PC-9 (cell line): Measurements from ENCODE around the gene SPINK13. TPM values are rescaled to one million over a fixed set of nuclear protein-coding genes. Genes with fewer than 3 reads are reported as not detected.
A peak's percentile ranks its signal among the peaks of the same experiment; 100 is the strongest.
"Not testable (repeated sequence)": the region's sequence is repeated elsewhere in the genome, so short reads cannot be mapped to it uniquely, and the experiment has no call there.

Experiments
- BruUV-seq: library from RNA; stranded (reverse); fragments of 400-500 nt; replicated peaks from 2 replicates; lab custom pipeline; 2021; lab: Mats Ljungman, UMichigan
- CTCF ChIA-PET: fragments of 300-600 bp; sonication (Branson Sonifier 250); formaldehyde crosslinking; loops from one replicate; lab custom pipeline; 2022; ENCODE audit warnings: antibody characterized with exemption; lab: Charles Lee
- POLR2A ChIA-PET: fragments of 300-600 bp; sonication (Branson Sonifier 250); formaldehyde crosslinking; loops from one replicate; lab custom pipeline; 2022; ENCODE audit warnings: antibody characterized with exemption; ENCODE audit not compliant: unreplicated experiment; lab: Charles Lee
- DNase-seq, 2 experiments: peaks; one replicate each; pipeline versions ENCODE4 v3.0.0 to v3.0.0-alpha.2; 2015 to 2022; ENCODE audit warnings: mixed read lengths in 1 of 2
- H2AFZ ChIP-seq: fragments of 200-600 bp; sonication (generic); 2 replicates; pipeline ENCODE4 v1.8.1; 2017; ENCODE audit warnings: antibody characterized with exemption
- H3F3A ChIP-seq: fragments of 200-600 bp; sonication (generic); 2 replicates; pipeline ENCODE4 v1.8.1; 2017; ENCODE audit warnings: antibody characterized with exemption, mild to moderate bottlenecking, low read depth; ENCODE audit not compliant: insufficient read depth
- H3K27ac ChIP-seq: fragments of 200-600 bp; sonication (generic); 2 replicates; pipeline ENCODE4 v1.6.1; 2016; ENCODE audit warnings: mixed run types
- H3K27me3 ChIP-seq: fragments of 200-600 bp; sonication (generic); 2 replicates; pipeline ENCODE4 v1.6.1; 2016; ENCODE audit warnings: low read depth, mixed run types; ENCODE audit not compliant: insufficient read depth
- H3K36me3 ChIP-seq: fragments of 200-600 bp; sonication (generic); 2 replicates; pipeline ENCODE4 v1.6.1; 2016; ENCODE audit warnings: low read depth, mixed run types
- H3K4me1 ChIP-seq: fragments of 200-600 bp; sonication (generic); replicated peaks from 2 replicates; pipeline ENCODE4 v1.6.1; 2016; ENCODE audit warnings: mixed run types; ENCODE audit not compliant: insufficient read depth
- H3K4me2 ChIP-seq: fragments of 200-600 bp; sonication (generic); 2 replicates; pipeline ENCODE4 v1.6.1; 2017; ENCODE audit warnings: mixed run types
- H3K4me3 ChIP-seq: fragments of 200-600 bp; sonication (generic); 2 replicates; pipeline ENCODE4 v1.6.1; 2016; ENCODE audit warnings: mixed run types
- H3K79me2 ChIP-seq: fragments of 200-600 bp; sonication (generic); 2 replicates; pipeline ENCODE4 v1.6.1; 2017; ENCODE audit warnings: low read depth, mixed run types
- H3K9me2 ChIP-seq: fragments of 200-600 bp; sonication (generic); 2 replicates; pipeline ENCODE4 v1.8.1; 2017; ENCODE audit warnings: mild to moderate bottlenecking; ENCODE audit not compliant: insufficient read depth
- H3K9me3 ChIP-seq: fragments of 200-600 bp; sonication (generic); 2 replicates; pipeline ENCODE4 v1.8.1; 2016; ENCODE audit warnings: low read depth; ENCODE audit not compliant: insufficient read depth
- H4K20me1 ChIP-seq: fragments of 200-600 bp; sonication (generic); 2 replicates; pipeline ENCODE4 v1.8.1; 2017; ENCODE audit not compliant: insufficient read depth
- CTCF ChIP-seq: fragments of 200-600 bp; sonication (generic); conservative IDR thresholded peaks from 2 replicates; pipeline ENCODE4 v1.6.1; 2017; ENCODE audit warnings: mixed run types, antibody characterized with exemption, mild to moderate bottlenecking, moderate library complexity
- EZH2 ChIP-seq: fragments of 200-600 bp; sonication (generic); IDR thresholded peaks from 2 replicates; pipeline ENCODE4 v1.8.0; 2017; ENCODE audit warnings: antibody characterized with exemption, low read depth
- intact Hi-C: fragments of 100-400 bp; cut with micrococcal nuclease; formaldehyde crosslinking; loops from one replicate; pipeline ENCODE4 v1.10.0; 2022; ENCODE audit not compliant: unreplicated experiment
- total RNA-seq: library from RNA; stranded (reverse); gene quantifications from 2 replicates; pipeline ENCODE4 v1.2.3, GENCODE V29; 2021

SPINK13 gene
- total RNA-seq, 1 experiment from 2014 or later, result not detected

GRCh38 chr5:148267962-148268361, 632 bp upstream of the SPINK13 start:
- no peak for DNase-seq
- CTCF ChIA-PET, result interaction anchor here (0.6 kb wide), 1 partner anchor 315 kb away, joined by 3 read pairs; no protein-coding TSS in a partner anchor

GRCh38 chr5:148275129-148275528, 6.5 kb downstream of the SPINK13 start:
- CTCF ChIA-PET, H2AFZ ChIP-seq, H3K36me3 ChIP-seq, H3K4me3 ChIP-seq, DNase-seq, intact Hi-C loops, H3K9me3 ChIP-seq, H3K27ac ChIP-seq, BruUV-seq, H3K4me2 ChIP-seq, H3K79me2 ChIP-seq, POLR2A ChIA-PET, H4K20me1 ChIP-seq, H3K9me2 ChIP-seq, H3F3A ChIP-seq, H3K4me1 ChIP-seq, H3K27me3 ChIP-seq: not testable (repeated sequence)

More at GRCh38 chr5:148267962-148268361, 632 bp upstream of the SPINK13 start:
- H3K27ac ChIP-seq, result no peak overlapping the region
- TF ChIP-seq CTCF (no peak), EZH2 (no peak)
- H3F3A ChIP-seq, result no peaks in the 10 kb centered on the region
- intact Hi-C loops, result no loop called here
- H3K4me2 ChIP-seq, result no peak overlapping the region
- H3K27me3 ChIP-seq, result no peaks in the 10 kb centered on the region
- H3K36me3 ChIP-seq, result no peaks in the 10 kb centered on the region
- BruUV-seq, result no TSS peak
- H3K79me2 ChIP-seq, result no peaks in the 10 kb centered on the region
- H3K9me2 ChIP-seq, result no peaks in the 10 kb centered on the region
- no peak overlapping the region for H3K4me3 ChIP-seq
- no peaks in the 10 kb centered on the region for H4K20me1 ChIP-seq
- POLR2A ChIA-PET, result no interaction called here
- H3K4me1 ChIP-seq, result no peaks in the 10 kb centered on the region
- no peak overlapping the region for H2AFZ ChIP-seq
- no peaks in the 10 kb centered on the region for H3K9me3 ChIP-seq

GRCh38 chr5:148280893-148281292, 12.3 kb downstream of the SPINK13 start:
- H3K27ac ChIP-seq, result not testable (repeated sequence)

GRCh38 chr5:148281336-148281735, 12.7 kb downstream of the SPINK13 start:
- CTCF ChIA-PET, H3K79me2 ChIP-seq, H3K4me2 ChIP-seq, H3K4me3 ChIP-seq, H3K4me1 ChIP-seq, DNase-seq, H3K27me3 ChIP-seq, intact Hi-C loops, H2AFZ ChIP-seq, H3K36me3 ChIP-seq, BruUV-seq, H3K9me3 ChIP-seq, H3F3A ChIP-seq, POLR2A ChIA-PET, H3K9me2 ChIP-seq, H4K20me1 ChIP-seq, H3K27ac ChIP-seq: not testable (repeated sequence)

More at GRCh38 chr5:148280893-148281292, 12.3 kb downstream of the SPINK13 start:
- DNase-seq, result peak in 1 of 2 experiments; percentile 33
- H3F3A ChIP-seq, H2AFZ ChIP-seq, CTCF ChIA-PET, H3K27me3 ChIP-seq, H3K4me3 ChIP-seq, intact Hi-C loops, H3K4me1 ChIP-seq, H4K20me1 ChIP-seq, H3K9me3 ChIP-seq, H3K79me2 ChIP-seq, BruUV-seq, H3K36me3 ChIP-seq, H3K9me2 ChIP-seq, POLR2A ChIA-PET: not testable (repeated sequence)
- H3K4me2 ChIP-seq, result peak overlapping the region; percentile 23
